ENCODE results near the gene CD300LG. TPM values are rescaled to one million over a fixed set of nuclear protein-coding genes. Genes with fewer than 3 reads are reported as not detected.
"Not testable (repeated sequence)": the region's sequence is repeated elsewhere in the genome, so short reads cannot be mapped to it uniquely, and the experiment has no call there.

CD300LG gene
- total RNA-seq, 2 experiments from 2014 or later: not detected

DNA sequence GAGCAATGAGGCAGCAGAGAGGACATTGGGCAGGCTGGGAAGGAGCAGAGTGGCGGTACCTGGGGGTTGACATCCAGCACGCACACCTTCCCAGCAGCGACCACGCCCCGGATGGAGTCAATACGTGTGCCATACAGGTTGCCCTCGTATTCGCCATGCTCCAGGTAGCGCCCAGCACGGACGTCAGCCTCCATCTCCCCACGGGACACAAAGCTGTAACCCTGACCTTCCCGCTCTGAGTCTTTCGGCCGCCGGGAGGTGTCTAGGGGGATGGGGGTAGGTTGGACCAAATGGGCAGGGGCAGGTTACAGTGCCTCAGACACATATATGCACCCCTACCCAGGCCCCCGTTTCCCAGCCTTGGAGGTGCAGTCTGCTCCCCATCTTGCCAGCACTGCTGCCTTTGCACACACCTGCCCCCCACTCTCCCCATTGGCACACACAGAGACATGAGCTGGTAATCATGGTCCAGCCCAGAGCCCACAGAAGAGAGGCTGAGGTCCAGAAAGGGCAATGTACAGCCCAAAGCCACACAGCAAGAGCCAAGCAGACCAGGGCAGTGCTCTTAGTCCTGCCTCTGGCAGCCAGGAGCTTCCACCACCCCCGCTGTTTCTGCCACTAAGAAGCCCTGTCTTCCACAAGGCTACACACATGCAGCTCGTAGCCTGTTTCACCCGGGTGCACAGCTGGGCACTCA, 32.9 kb downstream of the CD300LG start:
- ChIA-PET CTCF (interaction anchor here (0.6 to 3.4 kb wide), 15 partner anchors 10 to 166 kb away, joined by 3 to 16 read pairs (median 4); no protein-coding TSS in a partner anchor), POLR2A (interaction anchor here (1.0 kb wide), 1 partner anchor 59 kb away, joined by 3 read pairs; no protein-coding TSS in a partner anchor)
- Mint-ChIP-seq H3K4me3 (no peak overlapping the region), H3K27me3 (peaks cover 2% of the 10 kb centered on the region), H3K36me3 (ENCODE audit: low read depth) (no peaks in the 10 kb centered on the region), H3K27ac (no peak overlapping the region), H3K4me1 (no peaks in the 10 kb centered on the region), H3K9me3 (no peaks in the 10 kb centered on the region)
- DNase-seq: no peak

DNA sequence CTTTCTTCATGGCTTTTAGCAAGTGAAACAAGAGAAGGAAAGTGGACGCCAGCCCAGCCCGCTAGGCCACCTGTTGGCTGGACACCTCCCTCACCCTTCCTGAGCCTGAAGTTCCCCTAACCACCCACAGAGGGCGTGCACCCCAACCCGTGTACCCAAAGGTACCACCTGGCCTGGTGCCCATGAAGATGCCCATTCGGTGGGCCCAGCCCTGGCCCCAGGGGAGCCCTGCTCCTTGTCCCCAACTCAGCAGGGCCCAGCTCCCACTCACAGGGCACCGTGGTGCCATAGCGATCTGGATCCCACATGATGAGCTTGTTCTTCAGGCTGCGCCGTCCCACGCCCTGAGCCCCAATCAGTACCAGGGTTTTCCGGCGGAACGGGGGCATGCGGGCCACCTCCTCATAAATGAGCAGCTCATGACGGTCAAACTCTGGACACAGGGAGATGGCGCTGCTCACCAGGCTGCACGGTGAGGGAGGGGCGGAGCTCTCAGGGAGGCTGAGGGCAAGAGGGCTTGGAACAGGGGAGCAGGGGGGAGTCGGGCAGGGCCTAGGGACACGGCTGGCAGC, 33.5 kb downstream of the CD300LG start:
- peaks cover 5% of the 10 kb centered on the region for H3K27me3 Mint-ChIP-seq
- H3K27ac Mint-ChIP-seq: no peak overlapping the region
- H3K9me3 Mint-ChIP-seq: no peaks in the 10 kb centered on the region
- ChIA-PET CTCF (interaction anchor here (0.7 to 3.4 kb wide), 13 partner anchors 11 to 166 kb away, joined by 3 to 16 read pairs (median 4); no protein-coding TSS in a partner anchor), POLR2A (interaction anchor here (1.0 kb wide), 1 partner anchor 59 kb away, joined by 3 read pairs; no protein-coding TSS in a partner anchor)
- H3K36me3 Mint-ChIP-seq (ENCODE audit: low read depth): no peaks in the 10 kb centered on the region
- H3K4me3 Mint-ChIP-seq: no peak overlapping the region
- H3K4me1 Mint-ChIP-seq: no peaks in the 10 kb centered on the region
- DNase-seq: peak; percentile 53

DNA sequence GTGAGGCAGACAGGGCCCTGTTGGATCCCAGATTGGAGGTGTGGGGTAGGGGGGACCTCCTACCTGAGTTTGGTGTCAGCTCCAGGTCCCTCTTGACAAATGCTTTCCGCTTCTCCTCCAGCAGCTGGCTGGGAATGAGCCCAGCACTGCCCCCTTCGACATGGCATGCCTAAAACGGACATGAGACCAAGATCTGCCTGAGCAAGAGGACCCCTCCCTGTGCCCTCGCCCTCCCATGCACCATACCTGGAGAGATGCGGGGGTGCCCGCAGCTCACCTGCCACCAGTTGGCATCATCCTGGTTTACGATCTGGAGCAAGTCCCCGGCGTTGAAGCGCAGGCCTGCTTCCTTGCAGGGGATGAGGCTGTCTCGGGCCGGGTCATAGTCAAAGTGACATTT, 34.2 kb downstream of the CD300LG start:
- DNase-seq: no peak
- ChIA-PET CTCF (interaction anchor here (1.0 to 3.4 kb wide), 9 partner anchors 10 to 54 kb away, joined by 3 to 16 read pairs (median 4); no protein-coding TSS in a partner anchor), POLR2A (no interaction called here)
- Mint-ChIP-seq H3K27ac (no peak overlapping the region), H3K36me3 (ENCODE audit: low read depth) (no peaks in the 10 kb centered on the region), H3K9me3 (no peaks in the 10 kb centered on the region), H3K4me3 (no peak overlapping the region), H3K4me1 (no peaks in the 10 kb centered on the region), H3K27me3 (peaks cover 6% of the 10 kb centered on the region)

DNA sequence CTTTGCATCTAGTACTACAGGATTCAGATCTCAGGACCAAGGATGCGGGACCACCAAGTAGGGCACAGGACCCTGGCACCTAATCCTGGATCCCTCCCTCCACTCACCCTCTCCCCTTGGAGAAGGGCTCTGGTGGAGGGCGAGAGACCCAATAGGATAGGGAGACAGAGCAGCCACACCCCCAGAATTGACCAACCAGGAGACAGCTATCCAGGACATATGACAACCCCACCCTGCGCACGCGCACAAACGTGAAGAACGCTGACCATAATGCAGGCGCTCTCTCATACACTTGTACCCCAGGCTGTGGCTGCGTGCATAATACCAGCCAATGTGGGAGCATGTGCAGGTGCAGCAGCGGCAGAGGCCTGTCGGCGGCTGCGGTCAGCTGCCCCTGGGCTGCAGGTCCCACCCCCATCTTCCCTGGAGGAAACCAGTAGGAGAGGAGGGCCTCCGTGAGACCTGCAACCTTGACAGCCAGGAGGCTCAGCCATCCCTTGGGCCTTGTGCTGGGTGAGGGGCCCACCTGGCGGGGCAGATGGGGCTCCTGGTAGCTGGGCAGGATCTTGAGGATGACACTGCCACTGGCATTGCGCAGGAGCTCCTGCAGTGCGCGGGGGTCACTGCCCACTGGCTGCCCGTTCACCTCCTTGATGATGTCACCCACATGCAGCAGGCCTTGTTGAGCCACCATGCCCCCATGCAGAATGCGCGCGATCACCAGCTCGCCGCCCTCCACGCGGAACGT, 35.0 kb downstream of the CD300LG start:
- POLR2A ChIA-PET: no interaction called here
- CTCF ChIA-PET: interaction anchor here (1.5 kb wide), 1 partner anchor 10 kb away, joined by 3 read pairs; no protein-coding TSS in a partner anchor
- DNase-seq: no peak
- no peaks in the 10 kb centered on the region for H3K36me3 Mint-ChIP-seq (ENCODE audit: low read depth)
- H3K4me3 Mint-ChIP-seq: no peak overlapping the region
- peaks cover 6% of the 10 kb centered on the region for H3K27me3 Mint-ChIP-seq
- no peaks in the 10 kb centered on the region for H3K9me3 Mint-ChIP-seq
- no peak overlapping the region for H3K27ac Mint-ChIP-seq
- no peaks in the 10 kb centered on the region for H3K4me1 Mint-ChIP-seq

DNA sequence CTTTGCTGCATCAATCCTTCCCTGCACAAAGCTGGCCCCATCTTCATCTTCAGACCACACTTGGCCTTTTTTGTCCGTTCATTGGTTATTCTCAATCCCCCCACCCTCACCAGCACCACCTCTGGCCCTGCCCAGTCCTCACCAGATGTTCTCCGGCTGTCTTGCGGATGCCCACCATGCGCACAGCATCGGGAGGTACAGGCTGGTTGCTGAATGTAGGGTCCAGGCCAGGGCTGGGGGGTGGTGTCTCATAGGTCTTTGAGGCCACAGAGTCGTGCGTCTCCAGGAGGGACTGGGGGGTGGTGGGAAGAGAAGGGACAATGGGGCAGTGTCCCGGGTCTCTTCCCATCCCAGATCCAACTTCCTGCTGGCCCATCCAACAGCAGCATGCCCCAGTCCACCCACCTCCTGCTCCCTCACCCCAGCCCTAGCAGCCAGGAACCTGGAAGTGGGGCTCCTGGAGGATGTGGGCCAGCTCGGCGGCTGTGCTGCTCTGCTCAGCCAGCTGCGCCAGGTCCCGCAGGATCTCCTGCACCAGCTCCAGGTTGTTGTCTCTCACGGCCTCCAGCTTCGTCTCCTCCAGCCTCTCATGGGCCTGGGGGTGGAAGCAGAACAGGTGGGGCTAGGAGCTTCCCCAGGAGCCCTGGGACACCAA, 35.9 kb downstream of the CD300LG start:
- ChIA-PET CTCF (interaction anchor here (1.5 kb wide), 1 partner anchor 9 kb away, joined by 3 read pairs; no protein-coding TSS in a partner anchor), POLR2A (no interaction called here)
- H3K36me3 Mint-ChIP-seq (ENCODE audit: low read depth): no peaks in the 10 kb centered on the region
- no peak for DNase-seq
- H3K27ac Mint-ChIP-seq: no peak overlapping the region
- no peak overlapping the region for H3K4me3 Mint-ChIP-seq
- no peaks in the 10 kb centered on the region for H3K4me1 Mint-ChIP-seq
- H3K9me3 Mint-ChIP-seq: no peaks in the 10 kb centered on the region
- peaks cover 6% of the 10 kb centered on the region for H3K27me3 Mint-ChIP-seq

DNA sequence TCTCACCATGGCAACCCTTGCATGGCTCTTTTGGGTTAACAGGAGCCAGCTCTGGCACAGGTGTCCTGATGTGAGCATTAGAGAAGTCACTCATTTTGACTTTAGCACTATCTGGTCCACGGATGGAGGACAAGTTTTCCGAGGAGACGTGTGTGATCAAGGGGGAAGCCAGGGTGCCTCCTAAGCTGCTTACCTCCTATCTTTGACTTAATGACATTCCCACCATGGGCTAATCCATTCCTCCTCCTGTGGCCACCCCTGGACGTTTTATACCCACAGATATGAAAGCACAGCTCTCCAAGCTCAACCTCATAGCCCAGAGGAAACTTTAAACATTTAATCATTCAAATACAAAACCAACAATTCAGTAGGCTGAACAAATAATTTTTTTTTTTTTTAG, 41.6 kb downstream of the CD300LG start:
- Mint-ChIP-seq H3K27ac (no peak overlapping the region), H3K4me1 (no peaks in the 10 kb centered on the region), H3K27me3 (peaks cover 8% of the 10 kb centered on the region), H3K36me3 (ENCODE audit: low read depth) (no peaks in the 10 kb centered on the region), H3K4me3 (no peak overlapping the region), H3K9me3 (no peaks in the 10 kb centered on the region)
- no peak for DNase-seq
- CTCF ChIA-PET: interaction anchor here (1.2 to 2.0 kb wide), 2 partner anchors 10 to 55 kb away, joined by 3 to 11 read pairs; no protein-coding TSS in a partner anchor
- POLR2A ChIA-PET: no interaction called here

DNA sequence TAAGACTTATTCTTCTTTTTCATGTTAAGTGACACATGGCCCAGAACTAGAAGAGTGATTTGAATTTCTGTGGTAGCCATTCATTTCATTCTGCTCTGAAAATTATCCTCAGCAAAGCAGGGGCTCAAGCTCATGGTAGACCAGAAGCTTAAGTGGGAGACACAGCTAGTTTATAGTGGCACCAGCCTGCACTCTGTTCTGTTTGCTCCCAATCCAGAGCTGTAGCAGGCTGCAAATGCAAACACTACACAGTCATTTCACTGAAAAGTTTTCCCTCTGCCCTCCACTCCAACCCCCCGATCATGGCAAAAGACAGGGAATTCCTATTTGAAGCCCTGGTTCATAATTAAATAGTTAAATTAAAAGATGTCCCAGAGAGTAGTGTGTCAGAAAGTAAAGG, 43.3 kb downstream of the CD300LG start:
- Mint-ChIP-seq H3K4me3 (no peak overlapping the region), H3K9me3 (no peaks in the 10 kb centered on the region), H3K27me3 (peaks cover 5% of the 10 kb centered on the region), H3K36me3 (ENCODE audit: low read depth) (no peaks in the 10 kb centered on the region), H3K4me1 (no peaks in the 10 kb centered on the region), H3K27ac (no peak overlapping the region)
- DNase-seq: no peak
- POLR2A ChIA-PET: no interaction called here
- CTCF ChIA-PET: no interaction called here

DNA sequence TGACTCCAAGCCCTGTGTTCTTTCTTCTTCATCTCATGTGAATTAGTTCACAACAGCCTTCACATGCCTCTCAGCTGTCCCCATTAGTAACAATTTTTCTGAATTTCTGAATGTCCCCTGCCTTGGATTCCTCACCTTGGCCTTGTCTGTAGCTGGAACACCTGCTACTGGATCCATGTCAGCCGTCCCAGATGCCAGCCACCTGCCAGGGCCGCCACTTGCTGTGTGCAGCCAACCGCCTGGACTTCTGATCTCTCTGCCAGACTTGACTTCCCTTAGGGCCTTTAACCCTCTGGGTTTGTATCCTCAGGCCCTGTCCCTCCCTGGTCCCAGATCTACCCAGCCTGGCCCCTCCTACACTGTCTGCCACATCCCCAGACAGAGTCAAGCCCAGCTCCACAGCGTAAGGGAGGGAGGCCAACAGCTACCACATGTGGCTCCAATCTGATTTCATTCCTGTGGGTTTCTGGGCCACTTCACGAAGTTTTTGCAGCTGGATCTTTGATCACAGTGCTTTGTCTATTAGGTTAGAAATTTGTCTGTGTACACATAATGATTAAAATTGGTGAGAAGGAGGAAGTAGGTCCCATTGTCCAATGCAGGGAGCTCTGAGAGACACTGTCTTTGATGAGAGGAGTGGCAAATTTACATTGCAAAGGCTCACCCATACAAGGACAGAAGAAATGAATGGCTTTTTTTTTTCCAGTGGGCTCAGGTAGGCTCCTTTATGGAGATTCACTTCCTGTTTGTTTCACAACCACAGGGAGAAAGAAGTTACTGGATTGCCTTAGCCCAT, 45.1 kb downstream of the CD300LG start:
- POLR2A ChIA-PET: no interaction called here
- Mint-ChIP-seq H3K4me1 (no peaks in the 10 kb centered on the region), H3K36me3 (ENCODE audit: low read depth) (no peaks in the 10 kb centered on the region), H3K4me3 (no peak overlapping the region), H3K27ac (no peak overlapping the region), H3K27me3 (peaks cover 14% of the 10 kb centered on the region), H3K9me3 (no peaks in the 10 kb centered on the region)
- CTCF ChIA-PET: interaction anchor here (1.5 to 2.8 kb wide), 2 partner anchors 10 to 14 kb away, joined by 3 to 13 read pairs; no protein-coding TSS in a partner anchor
- no peak for DNase-seq

DNA sequence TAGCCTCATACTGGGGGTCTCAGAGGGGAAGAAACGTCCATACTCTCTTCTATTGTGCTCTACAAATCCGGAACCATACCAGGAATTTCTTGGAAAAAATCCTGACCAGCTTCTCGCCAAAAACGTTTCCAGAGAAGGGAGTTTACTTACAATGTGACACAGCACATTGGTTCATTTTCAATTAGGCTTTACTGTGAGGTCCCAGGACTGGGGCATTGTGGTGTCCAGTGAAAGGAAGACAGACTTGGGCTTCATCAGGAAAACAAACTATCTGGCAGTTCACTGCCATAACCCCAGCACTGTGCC, 45.6 kb downstream of the CD300LG start:
- H3K4me3 Mint-ChIP-seq: no peak overlapping the region
- no peak overlapping the region for H3K27ac Mint-ChIP-seq
- no peak for DNase-seq
- no peaks in the 10 kb centered on the region for H3K36me3 Mint-ChIP-seq (ENCODE audit: low read depth)
- no peaks in the 10 kb centered on the region for H3K4me1 Mint-ChIP-seq
- peaks cover 18% of the 10 kb centered on the region for H3K27me3 Mint-ChIP-seq
- CTCF ChIA-PET: interaction anchor here (2.8 kb wide), 1 partner anchor 15 kb away, joined by 13 read pairs; no protein-coding TSS in a partner anchor
- POLR2A ChIA-PET: no interaction called here
- H3K9me3 Mint-ChIP-seq: no peaks in the 10 kb centered on the region

DNA sequence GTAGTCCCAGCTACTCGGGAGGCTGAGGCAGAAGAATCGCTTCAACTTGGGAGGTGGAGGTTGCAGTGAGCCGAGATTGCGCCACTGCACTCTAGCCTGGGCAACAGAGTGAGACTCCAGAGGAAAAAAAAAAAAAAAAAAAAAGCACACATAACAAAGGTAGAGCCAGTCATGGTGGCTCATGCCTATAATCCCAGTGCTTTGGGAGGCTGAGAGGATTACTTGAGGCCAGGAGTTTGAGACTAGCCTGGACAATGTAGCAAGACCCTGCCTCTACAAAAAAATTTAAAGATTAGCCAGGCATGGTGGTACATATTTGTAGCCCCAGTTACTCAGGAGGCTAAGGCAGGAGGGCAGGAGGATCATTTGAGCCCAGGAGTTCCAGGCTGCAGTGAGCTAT, 47.5 kb downstream of the CD300LG start:
- H3K4me1 Mint-ChIP-seq; DNase-seq; H3K4me3 Mint-ChIP-seq; POLR2A ChIA-PET; H3K9me3 Mint-ChIP-seq; H3K36me3 Mint-ChIP-seq (ENCODE audit: low read depth); H3K27ac Mint-ChIP-seq: not testable (repeated sequence)
- H3K27me3 Mint-ChIP-seq: peaks cover 21% of the 10 kb centered on the region
- CTCF ChIA-PET: interaction anchor here (0.7 to 1.1 kb wide), 2 partner anchors 15 to 31 kb away, joined by 3 read pairs; no protein-coding TSS in a partner anchor

DNA sequence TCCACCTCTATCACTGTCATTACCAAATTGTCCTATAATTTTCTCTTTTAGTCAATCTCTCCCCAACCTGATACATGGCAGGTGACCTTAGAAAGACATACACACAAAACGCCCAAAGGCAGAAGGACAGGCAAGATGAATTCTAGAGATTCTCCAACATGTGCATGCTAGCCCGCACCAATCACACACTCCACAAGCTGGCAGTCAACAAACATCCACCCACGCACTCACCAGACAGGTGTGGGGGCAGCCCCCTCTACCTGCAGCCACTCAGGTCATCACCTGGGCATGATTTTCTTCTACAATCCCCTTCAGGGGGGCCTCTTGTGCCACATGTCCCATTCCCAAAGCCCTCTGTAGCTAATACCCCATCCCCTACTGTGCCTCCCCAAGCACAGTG, 50.9 kb downstream of the CD300LG start:
- Mint-ChIP-seq H3K9me3 (no peaks in the 10 kb centered on the region), H3K27me3 (peaks cover 26% of the 10 kb centered on the region), H3K36me3 (ENCODE audit: low read depth) (no peaks in the 10 kb centered on the region), H3K4me3 (no peak overlapping the region), H3K4me1 (peaks cover 13% of the 10 kb centered on the region), H3K27ac (no peak overlapping the region)
- DNase-seq: no peak
- ChIA-PET CTCF (interaction anchor here (0.6 to 3.9 kb wide), 2 partner anchors 18 to 320 kb away, joined by 3 to 16 read pairs; no protein-coding TSS in a partner anchor), POLR2A (no interaction called here)

DNA sequence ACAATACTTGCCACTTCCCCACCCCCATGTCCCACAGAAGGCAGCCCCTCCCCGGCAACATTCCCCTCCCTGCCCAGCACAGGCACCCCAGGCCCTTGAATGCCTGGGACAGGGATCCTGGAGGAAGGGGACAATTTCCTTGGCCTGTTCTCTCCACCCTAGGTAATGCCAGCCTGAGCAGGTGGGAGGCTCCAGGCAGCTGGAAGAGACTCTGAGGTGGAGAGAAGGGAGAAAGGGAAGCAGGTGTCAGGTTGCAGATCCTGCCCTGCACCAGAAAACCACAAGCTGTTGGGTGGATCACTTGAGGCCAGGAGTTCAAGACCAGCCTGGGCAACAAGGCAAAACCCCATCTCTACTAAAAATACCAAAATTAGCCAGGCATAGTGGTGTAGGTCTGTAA, 51.5 kb downstream of the CD300LG start:
- no peak for DNase-seq
- no peaks in the 10 kb centered on the region for H3K36me3 Mint-ChIP-seq (ENCODE audit: low read depth)
- H3K4me3 Mint-ChIP-seq: no peak overlapping the region
- CTCF ChIA-PET: interaction anchor here (0.9 to 3.9 kb wide), 5 partner anchors 10 to 504 kb away, joined by 3 to 16 read pairs (median 4); no protein-coding TSS in a partner anchor
- peaks cover 26% of the 10 kb centered on the region for H3K27me3 Mint-ChIP-seq
- H3K4me1 Mint-ChIP-seq: peaks cover 13% of the 10 kb centered on the region
- no peak overlapping the region for H3K27ac Mint-ChIP-seq
- POLR2A ChIA-PET: interaction anchor here (0.6 kb wide), 1 partner anchor 39 kb away, joined by 3 read pairs; no protein-coding TSS in a partner anchor
- no peaks in the 10 kb centered on the region for H3K9me3 Mint-ChIP-seq

All from activated CD4-positive, alpha-beta memory T cell treated with anti-CD3 and anti-CD28 coated beads, Interleukin-2, amount 10 ng/mL, durations not matched to agents 7 days and 5 days (primary cell).